Measurements from ENCODE around the gene OPN1SW. TPM values are rescaled to one million over a fixed set of nuclear protein-coding genes. Genes with fewer than 3 reads are reported as not detected.
A peak's percentile ranks its signal among the peaks of the same experiment; 100 is the strongest.

OPN1SW gene
- polyA plus RNA-seq, 3 donors = 1.2 to 1.8 (median 1.3) TPM

DNA sequence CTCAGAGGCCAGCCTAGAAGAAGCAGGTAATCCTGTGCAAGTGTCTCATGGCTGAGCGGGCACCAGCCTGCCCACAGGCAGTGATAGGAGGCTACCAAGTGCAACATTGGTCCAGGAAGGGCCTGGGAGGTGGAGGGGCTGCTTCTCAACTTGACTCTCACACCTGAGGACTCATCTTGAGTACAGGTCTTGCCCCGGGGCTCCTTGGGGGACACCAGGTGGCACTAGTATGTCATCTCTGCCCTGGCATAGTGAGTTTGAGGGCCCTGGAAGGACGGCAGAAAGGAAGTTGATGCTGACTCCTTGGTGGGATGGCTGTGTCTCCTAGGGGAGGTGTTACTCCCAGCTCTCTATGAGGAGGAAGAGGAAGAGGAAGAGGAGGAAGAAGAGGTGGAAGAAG lies 18.4 kb upstream of the OPN1SW start:
- no peak for DNase-seq (ENCODE audit: low read depth in 3 of 3, low spot score in 2 of 3)

DNA sequence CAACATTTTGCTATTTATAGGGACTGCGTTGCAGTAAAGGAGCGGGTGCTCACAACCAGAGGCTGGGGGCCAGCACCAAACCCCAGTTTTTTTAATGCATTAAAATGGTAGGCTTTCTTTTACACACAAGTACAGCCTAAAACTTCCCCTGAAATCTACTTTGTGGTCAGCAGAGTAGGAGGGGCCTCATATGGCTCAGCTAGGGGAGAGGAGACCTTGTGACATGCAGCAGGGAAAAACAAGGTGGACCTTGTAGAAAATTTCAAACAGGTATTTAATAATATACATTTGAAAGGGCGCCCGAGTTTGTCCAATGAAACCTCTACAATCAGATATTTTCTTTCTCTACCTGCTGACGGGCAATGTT lies 17.6 kb upstream of the OPN1SW start:
- DNase-seq (ENCODE audit: low read depth in 3 of 3, low spot score in 2 of 3) = no peak

DNA sequence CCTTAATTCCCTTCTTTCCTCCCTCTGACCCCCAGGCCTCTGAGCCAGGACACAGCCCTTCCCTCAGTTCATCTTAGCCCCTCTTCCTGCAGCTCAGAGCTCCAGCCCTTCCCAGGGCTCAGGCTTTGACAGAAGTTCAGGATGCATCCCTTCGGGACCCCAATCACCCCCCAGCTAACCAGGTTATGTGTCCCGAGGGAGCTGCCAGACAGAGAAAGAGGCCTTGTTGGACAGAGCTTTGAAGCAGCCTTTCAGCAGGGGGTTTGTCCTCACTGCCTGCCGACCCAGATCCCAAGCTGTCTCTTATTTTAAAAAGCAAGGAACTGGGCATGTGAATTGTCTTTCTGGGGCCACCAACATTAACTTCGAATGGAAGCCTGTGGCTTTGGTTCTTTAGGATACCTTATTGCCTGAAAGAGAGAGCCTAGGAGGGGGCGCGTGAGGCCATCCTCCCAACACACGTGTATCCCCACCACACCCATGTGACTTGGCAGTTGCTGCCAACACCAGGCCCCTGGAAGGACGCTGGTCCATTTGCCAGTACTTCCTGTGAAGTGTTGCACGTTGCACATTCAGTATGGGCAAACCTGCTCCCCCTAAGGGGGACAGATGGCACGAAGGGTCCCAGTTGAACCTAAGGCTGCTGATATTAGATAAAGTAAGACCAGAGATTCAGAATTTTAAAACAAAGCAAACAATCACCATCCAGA lies 17.0 kb upstream of the OPN1SW start:
- no peak for DNase-seq (ENCODE audit: low read depth in 3 of 3, low spot score in 2 of 3)

DNA sequence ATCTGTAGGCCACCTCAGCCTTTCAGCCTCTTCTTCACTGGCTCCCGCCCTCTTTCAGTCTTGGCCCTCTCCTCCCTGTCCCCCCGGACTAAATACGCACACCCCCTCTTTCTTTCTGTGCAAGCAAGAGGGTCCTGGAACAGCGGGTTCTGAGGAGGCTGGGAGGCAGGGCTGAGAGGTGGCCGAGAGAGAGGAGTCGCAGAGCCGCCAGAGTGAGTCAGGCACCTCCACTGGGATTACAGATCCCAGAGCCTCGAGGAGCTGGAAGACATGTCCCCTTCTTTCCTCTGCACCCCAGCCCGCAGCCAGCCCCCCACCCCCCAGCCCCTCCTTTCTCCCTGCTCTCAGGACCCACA lies 16.4 kb upstream of the OPN1SW start:
- no peak for DNase-seq (ENCODE audit: low read depth in 3 of 3, low spot score in 2 of 3)

DNA sequence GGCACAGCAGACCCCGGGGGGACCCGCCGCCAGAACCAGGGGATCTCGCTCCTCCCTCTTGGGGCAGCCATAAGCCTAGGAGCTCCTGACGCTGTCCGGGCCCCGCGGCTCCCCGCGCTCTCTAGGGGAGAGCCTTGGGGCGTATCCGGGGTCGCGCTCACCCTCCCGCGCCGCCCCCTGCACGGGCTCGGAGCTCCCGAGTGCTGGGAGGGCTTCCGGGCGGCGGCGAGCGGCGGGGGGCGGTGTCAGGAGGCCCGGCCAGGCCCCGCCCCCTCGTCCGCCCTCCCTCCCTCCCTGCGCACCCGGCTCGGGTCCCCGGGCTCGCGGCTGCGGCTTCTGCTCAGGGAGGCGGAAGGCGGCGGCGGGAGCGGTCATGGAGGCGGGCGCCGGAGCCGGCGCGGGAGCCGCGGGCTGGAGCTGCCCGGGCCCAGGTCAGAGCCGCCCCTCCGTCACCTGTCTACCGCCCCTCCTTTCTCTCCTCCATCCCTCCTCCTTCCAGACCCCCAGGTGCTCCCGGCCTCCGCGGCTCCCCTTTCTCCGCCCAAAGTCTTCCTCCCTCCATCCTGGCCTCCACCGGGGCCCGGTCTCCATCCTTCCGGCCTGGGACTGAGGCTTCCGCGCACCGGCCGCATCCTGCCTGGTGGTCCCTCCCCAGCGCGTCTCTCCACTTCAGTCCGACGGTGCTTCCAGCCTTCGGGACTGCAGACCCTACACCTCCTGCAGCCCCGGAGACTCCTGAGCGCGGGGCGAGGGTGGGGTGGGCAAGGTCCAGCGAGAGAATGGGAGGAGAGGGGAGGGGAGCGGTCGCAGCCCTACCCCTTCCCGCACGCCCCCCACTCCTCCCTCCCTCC lies 15.8 kb upstream of the OPN1SW start, which contains the start of gene CCDC136:
Gene CCDC136, plus strand, starts transcription at position 848 of the 851 bp plus-strand sequence. CDS start 444 bp downstream, outside the sequence.
- peak in 1 of 3 donors; percentile 19 for DNase-seq (ENCODE audit: low read depth in 3 of 3, low spot score in 2 of 3)

DNA sequence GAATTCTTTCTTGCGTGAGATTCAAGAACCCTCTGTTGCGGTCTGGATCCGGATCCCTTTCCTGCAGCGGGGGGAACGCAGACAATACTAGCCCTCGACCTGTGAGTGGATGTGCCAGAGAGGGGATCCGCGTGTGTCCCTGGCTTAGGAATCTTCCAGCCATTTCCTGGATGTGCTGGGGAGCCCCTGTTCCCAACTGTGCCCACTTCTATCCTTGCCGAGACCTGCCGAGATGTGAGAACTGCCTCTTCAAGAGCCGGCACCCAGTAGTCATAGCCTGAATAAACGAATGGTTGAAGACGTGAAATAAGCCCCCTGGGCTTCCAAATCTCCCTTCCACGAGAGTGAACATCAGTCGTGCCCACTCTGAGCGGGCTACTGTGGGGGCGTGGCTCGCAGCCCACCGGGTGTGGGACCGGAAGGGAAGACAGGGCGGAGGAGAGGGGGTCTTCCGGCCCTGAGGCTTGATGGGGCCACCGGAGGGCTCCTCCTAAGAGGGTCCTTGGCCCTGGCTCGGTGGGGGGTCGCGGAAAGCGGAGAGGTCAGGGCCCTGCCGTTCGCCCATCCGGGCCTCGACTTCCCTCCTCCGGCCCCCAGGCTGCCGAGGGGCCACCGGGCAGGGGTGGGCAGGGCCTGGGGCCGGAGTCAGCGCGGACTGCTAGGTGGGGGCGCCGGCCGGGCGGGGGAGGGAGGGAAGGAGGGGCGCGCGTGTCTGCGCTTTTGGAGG lies 14.9 kb upstream of the OPN1SW start:
- DNase-seq (ENCODE audit: low read depth in 3 of 3, low spot score in 2 of 3) = no peak

DNA sequence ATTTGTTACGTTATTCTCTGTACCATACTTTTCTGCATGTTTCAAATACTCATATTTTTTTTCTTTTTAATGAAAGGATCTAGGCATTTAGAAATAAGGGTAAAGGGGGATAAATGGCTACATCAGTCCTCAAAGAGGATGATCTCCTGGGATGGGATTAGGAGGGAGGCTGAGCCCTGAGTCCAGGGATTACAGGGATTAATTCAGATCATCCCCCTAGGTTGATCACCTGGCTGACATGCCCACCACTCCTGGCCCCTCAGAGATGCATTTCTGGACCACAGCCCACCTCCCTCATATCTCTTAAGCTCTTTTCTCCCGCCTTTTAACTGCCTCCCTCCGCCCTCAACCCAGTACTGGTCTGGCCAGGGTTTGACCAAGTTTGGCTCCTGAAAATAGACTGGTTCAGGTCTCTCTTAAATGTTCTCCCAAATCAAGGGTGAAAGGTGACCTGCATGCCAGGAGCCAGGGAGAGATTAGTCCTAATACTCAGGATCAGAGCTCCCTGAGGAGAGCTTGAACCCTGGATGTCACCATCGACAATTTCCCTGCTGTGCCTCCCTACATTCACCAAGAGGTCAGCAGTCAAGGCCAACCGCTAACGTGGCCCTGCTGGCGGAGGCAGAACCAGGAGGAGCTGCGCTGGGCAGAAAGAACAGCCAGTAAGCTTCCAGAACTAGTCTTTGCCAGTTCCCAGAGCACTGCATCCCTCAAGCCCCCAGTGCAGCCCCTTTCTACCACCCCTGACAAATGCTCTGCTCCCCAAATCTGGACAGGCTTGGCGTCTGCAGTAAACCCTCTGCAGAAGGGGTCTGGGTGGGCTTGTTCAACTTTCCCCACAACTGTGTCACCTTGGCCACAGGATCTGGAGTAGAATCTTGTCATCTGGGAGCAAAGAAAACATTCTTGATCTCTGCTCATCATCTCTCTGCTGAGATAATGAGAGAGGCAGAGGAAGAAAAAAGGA lies 13.1 kb upstream of the OPN1SW start:
- DNase-seq (ENCODE audit: low read depth in 3 of 3, low spot score in 2 of 3) = no peak

- DNase-seq (ENCODE audit: low read depth in 3 of 3, low spot score in 2 of 3) = no peak
Observed at GRCh38 chr7:128785738-128786137, 10.1 kb upstream of the OPN1SW start.

GRCh38 chr7:128783143-128783861 lies 7.7 kb upstream of the OPN1SW start:
- peak in 1 of 3 donors; percentile 26 for DNase-seq (ENCODE audit: low read depth in 3 of 3, low spot score in 2 of 3)

- DNase-seq (ENCODE audit: low read depth in 3 of 3, low spot score in 2 of 3) = no peak
Observed at GRCh38 chr7:128781851-128782250, 6.3 kb upstream of the OPN1SW start.

DNA sequence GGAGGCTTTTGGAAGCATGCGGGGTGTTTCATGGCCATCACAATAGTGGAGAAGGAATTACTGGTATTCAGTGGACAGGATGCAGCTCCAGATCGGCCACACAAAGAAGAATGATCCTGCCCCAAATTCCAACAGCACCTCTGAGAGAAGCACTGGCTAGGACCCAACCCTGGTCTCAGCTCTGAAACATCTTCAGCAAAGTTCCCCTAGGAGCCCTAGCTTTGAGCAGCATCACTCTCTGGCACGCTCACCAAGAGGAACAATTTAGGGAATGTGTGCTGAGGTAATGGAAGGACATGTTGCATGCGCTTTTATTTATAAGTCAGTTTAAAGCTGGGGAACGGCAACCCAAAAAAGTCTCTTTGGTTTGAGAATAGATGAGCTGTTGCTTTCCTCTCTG lies 5.5 kb upstream of the OPN1SW start:
- DNase-seq (ENCODE audit: low read depth in 3 of 3, low spot score in 2 of 3) = no peak

DNA sequence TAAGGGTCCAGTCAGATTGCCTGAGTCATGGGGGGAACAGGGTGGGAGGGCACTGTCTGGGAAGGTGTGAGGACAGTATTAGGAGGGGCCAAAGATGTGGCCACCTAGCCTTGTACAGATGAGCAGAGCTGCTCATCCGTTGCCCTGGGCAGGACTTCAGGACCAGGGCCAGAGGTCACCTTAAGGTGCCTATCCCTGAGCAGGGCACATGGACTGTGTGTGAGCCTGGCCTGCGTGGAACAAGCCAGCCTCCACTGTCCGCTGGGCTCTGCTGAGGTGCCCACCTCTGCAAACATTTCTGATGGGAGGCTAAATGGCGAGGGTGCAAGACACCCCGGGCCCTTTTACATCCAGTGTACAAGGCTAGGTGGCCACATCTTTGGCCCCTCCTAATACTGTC lies 3.4 kb upstream of the OPN1SW start:
- DNase-seq (ENCODE audit: low read depth in 3 of 3, low spot score in 2 of 3) = no peak

DNA sequence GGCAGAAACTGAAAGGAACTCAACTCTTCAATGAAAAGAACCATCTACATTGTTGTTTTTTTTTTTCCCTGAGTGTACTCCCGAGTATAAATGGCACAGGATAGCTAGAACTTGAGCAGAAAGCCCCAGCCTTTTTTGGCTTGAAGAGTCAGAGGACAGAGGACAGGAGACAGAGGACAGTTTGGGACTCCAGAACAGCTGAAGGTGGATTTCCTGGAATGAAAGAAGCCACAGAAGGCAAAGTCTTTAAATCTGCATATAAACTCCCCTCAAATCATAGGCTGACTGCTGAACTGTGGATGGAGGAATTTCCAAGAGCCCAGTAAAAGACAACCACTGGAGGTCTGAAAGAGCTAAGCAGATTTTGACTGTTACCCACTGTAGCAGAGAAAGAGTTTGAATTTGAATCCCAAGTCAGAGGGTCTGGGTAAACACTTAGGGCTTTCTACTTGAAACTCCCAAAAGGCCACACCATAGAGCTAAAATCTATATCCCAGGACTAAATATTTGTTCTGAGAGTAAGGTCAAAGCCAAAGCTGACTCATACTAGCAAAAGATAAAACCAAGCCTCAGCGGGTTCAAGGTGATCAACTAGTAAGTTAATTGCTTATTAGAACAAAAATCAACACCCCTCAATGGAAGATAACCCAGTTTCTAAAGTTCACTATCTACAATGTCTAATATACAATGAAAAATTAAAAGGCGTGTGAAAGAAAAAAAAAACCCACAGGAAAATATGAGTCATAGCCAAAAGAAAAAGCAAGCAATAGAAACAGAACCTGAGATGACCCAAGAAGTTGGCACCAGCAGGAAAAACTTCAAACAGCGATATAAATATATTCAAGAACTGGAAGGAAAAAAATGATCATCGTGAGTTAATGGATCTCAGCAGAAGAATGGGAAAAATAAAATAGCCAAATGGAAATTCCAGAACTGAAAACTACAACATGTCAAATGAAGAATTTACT lies 1.8 kb upstream of the OPN1SW start:
- DNase-seq (ENCODE audit: low read depth in 3 of 3, low spot score in 2 of 3) = no peak

GRCh38 chr7:128774921-128775320 lies 673 bp downstream of the OPN1SW start:
- no peak for DNase-seq (ENCODE audit: low read depth in 3 of 3, low spot score in 2 of 3)

GRCh38 chr7:128774029-128774689 lies 1.4 kb downstream of the OPN1SW start:
- no peak for DNase-seq (ENCODE audit: low read depth in 3 of 3, low spot score in 2 of 3)

DNA sequence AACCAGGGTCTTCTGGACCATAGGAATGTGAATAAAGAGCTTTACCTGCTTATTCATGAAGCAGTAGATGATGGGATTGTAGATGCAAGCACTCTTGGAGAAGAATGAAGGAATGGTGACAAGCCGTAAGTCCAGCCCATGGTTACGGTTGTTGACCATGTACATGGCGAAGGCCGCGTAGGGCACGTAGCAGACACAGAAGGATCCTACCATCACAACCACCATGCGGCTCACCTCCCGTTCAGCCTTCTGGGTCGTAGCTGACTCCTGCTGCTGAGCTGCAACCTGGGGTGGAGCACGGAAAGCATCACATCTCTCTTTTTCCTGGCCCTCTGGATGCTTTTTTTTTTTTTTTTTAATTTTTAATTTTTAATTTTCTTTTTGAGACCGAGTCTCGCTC lies 2.0 kb downstream of the OPN1SW start:
- no peak for DNase-seq (ENCODE audit: low read depth in 3 of 3, low spot score in 2 of 3)

GRCh38 chr7:128770233-128770632 lies 5.4 kb downstream of the OPN1SW start:
- no peak for DNase-seq (ENCODE audit: low read depth in 3 of 3, low spot score in 2 of 3)

Measured in right renal cortex interstitium (tissue), 3 donors.